ENCODE data around the gene DVL2.

DVL2 gene

GRCh38 chr17:7234083-7234951 lies at the start of gene DVL2:
Gene DVL2 (minus strand): TSS chr17:7234517. CDS start chr17:7234262, 255 bp downstream.
- H3K4me3 ChIP-seq (ENCODE audit: low read depth in 1 of 2, low read length in 2 of 2) = peak within 1 kb of the TSS; percentile 90 to 96

DNA sequence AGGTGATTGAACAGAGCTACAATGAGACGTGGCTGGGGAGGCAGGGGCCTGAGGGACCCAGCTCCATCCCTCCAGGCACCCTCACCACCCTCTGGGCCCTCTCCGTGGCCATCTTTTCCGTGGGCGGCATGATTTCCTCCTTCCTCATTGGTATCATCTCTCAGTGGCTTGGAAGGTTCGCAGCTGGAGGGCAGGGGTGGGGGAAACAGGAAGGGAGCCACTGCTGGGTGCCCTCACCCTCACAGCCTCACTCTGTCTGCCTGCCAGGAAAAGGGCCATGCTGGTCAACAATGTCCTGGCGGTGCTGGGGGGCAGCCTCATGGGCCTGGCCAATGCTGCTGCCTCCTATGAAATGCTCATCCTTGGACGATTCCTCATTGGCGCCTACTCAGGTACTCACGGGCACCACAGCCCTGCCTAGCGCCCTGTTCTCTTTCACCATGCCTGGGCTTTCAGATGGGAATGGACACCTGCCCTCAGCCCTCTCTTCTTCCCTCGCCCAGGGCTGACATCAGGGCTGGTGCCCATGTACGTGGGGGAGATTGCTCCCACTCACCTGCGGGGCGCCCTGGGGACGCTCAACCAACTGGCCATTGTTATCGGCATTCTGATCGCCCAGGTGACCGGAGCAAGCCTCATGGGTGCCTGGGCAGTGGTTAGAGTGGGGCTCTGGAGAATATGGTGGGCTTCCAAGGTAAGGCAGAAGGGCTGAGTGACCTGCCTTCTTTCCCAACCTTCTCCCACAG lies 49.3 kb upstream of the DVL2 start:
- no peak overlapping the region for H3K27ac ChIP-seq (ENCODE audit: low read depth, low read length)
- H3K27me3 ChIP-seq (ENCODE audit: control insufficient read depth in 1 of 2, insufficient read depth in 2 of 2, low read length in 2 of 2) = peaks cover 0 to 13% of the 10 kb centered on the region in 2 donors
- no peak overlapping the region for H3K9ac ChIP-seq (ENCODE audit: low read depth in 1 of 2, low read length in 2 of 2)
- peaks cover 21 to 35% of the 10 kb centered on the region in 2 donors for H3K4me1 ChIP-seq (ENCODE audit: control insufficient read depth in 1 of 2, insufficient read depth in 2 of 2, low read length in 2 of 2)
- H3K36me3 ChIP-seq (ENCODE audit: control insufficient read depth in 1 of 2, insufficient read depth in 2 of 2, low read length in 2 of 2) = no peaks in the 10 kb centered on the region
- no peak overlapping the region for H3K4me3 ChIP-seq (ENCODE audit: low read depth in 1 of 2, low read length in 2 of 2)
- H3K9me3 ChIP-seq (ENCODE audit: control insufficient read depth in 1 of 2, low read length in 2 of 2) = no peaks in the 10 kb centered on the region

More at GRCh38 chr17:7234083-7234951, at the start of gene DVL2:
- H3K27ac ChIP-seq (ENCODE audit: low read depth, low read length) = peak within 1 kb of the TSS; percentile 86
- peaks cover 14 to 32% of the 10 kb centered on the region in 2 donors for H3K36me3 ChIP-seq (ENCODE audit: control insufficient read depth in 1 of 2, insufficient read depth in 2 of 2, low read length in 2 of 2)
- H3K27me3 ChIP-seq (ENCODE audit: control insufficient read depth in 1 of 2, insufficient read depth in 2 of 2, low read length in 2 of 2) = no peaks in the 10 kb centered on the region
- peak within 1 kb of the TSS; percentile 64 to 92 for H3K9ac ChIP-seq (ENCODE audit: low read depth in 1 of 2, low read length in 2 of 2)
- H3K4me1 ChIP-seq (ENCODE audit: control insufficient read depth in 1 of 2, insufficient read depth in 2 of 2, low read length in 2 of 2) = peaks cover 39 to 45% of the 10 kb centered on the region in 2 donors
- H3K9me3 ChIP-seq (ENCODE audit: control insufficient read depth in 1 of 2, low read length in 2 of 2) = no peaks in the 10 kb centered on the region

GRCh38 chr17:7282752-7283321 lies 48.5 kb upstream of the DVL2 start:
- Histone ChIP-seq H3K27ac (ENCODE audit: low read depth, low read length) (no peak overlapping the region), H3K4me3 (ENCODE audit: low read depth in 1 of 2, low read length in 2 of 2) (peak overlapping the region in 1 of 2 donors; percentile 56), H3K9me3 (ENCODE audit: control insufficient read depth in 1 of 2, low read length in 2 of 2) (no peaks in the 10 kb centered on the region), H3K36me3 (ENCODE audit: control insufficient read depth in 1 of 2, insufficient read depth in 2 of 2, low read length in 2 of 2) (no peaks in the 10 kb centered on the region), H3K4me1 (ENCODE audit: control insufficient read depth in 1 of 2, insufficient read depth in 2 of 2, low read length in 2 of 2) (peaks cover 21 to 35% of the 10 kb centered on the region in 2 donors), H3K27me3 (ENCODE audit: control insufficient read depth in 1 of 2, insufficient read depth in 2 of 2, low read length in 2 of 2) (peaks cover 0 to 13% of the 10 kb centered on the region in 2 donors), H3K9ac (ENCODE audit: low read depth in 1 of 2, low read length in 2 of 2) (peak overlapping the region in 1 of 2 donors; percentile 26)

DNA sequence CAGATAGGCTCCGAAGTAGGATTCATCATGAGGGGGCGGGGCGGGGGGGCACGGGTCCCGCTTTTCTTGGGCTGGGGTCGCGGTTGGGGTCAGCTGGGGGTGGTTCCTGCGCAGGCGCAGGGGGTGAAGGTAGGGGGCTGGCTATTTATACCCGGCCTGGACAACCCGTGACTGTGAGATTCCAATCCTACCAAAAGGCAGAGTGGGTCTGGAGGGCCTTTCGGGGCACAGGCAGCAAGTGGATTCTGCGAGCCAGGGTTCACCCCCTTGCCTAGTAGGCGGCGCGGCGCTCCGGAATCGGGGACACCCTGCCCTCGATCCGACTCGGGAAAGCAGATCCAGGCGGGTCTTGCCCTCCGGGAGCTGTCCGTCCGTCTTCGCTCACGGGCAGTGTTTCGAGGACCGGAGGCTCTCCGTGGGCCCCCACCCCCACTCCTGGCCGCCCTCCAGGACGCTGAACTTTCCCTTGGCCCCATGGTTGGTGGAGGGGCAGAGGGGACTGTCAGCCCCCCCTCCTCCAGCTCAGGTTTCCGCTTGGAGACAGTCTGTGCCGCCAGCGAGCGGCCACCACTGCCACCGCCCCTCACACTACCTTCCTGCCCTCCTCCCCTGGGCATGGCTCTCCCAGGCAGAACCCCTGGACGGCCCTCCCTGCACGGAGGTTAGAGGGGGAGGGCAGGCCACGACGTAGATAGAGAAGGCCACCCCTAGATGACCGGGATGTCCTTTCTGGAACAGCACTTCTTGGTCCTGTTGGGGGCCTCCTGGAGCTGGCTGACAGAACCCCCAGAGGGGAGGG lies 47.8 kb upstream of the DVL2 start:
- Histone ChIP-seq H3K9ac (ENCODE audit: low read depth in 1 of 2, low read length in 2 of 2) (peak overlapping the region; percentile 26 to 48), H3K27me3 (ENCODE audit: control insufficient read depth in 1 of 2, insufficient read depth in 2 of 2, low read length in 2 of 2) (peaks cover 0 to 13% of the 10 kb centered on the region in 2 donors)

GRCh38 chr17:7281074-7281952 lies 47.0 kb upstream of the DVL2 start, which contains the start of gene SLC2A4:
Gene SLC2A4 (plus strand): TSS chr17:7281718. CDS start chr17:7281935, 217 bp downstream.
- H3K36me3 ChIP-seq (ENCODE audit: control insufficient read depth in 1 of 2, insufficient read depth in 2 of 2, low read length in 2 of 2) = no peaks in the 10 kb centered on the region
- H3K4me3 ChIP-seq (ENCODE audit: low read depth in 1 of 2, low read length in 2 of 2) = peak within 1 kb of the TSS; percentile 77 to 80
- H3K9me3 ChIP-seq (ENCODE audit: control insufficient read depth in 1 of 2, low read length in 2 of 2) = no peaks in the 10 kb centered on the region
- peak within 1 kb of the TSS; percentile 67 to 84 for H3K9ac ChIP-seq (ENCODE audit: low read depth in 1 of 2, low read length in 2 of 2)
- H3K27me3 ChIP-seq (ENCODE audit: control insufficient read depth in 1 of 2, insufficient read depth in 2 of 2, low read length in 2 of 2) = peaks cover 0 to 13% of the 10 kb centered on the region in 2 donors
- H3K27ac ChIP-seq (ENCODE audit: low read depth, low read length) = peak within 1 kb of the TSS; percentile 72
- peaks cover 21 to 35% of the 10 kb centered on the region in 2 donors for H3K4me1 ChIP-seq (ENCODE audit: control insufficient read depth in 1 of 2, insufficient read depth in 2 of 2, low read length in 2 of 2)

More for the DNA sequence above, 47.8 kb upstream of the DVL2 start:
- Histone ChIP-seq H3K36me3 (ENCODE audit: control insufficient read depth in 1 of 2, insufficient read depth in 2 of 2, low read length in 2 of 2) (no peaks in the 10 kb centered on the region), H3K4me3 (ENCODE audit: low read depth in 1 of 2, low read length in 2 of 2) (peak overlapping the region; percentile 56 to 77), H3K4me1 (ENCODE audit: control insufficient read depth in 1 of 2, insufficient read depth in 2 of 2, low read length in 2 of 2) (peaks cover 21 to 35% of the 10 kb centered on the region in 2 donors), H3K9me3 (ENCODE audit: control insufficient read depth in 1 of 2, low read length in 2 of 2) (no peaks in the 10 kb centered on the region), H3K27ac (ENCODE audit: low read depth, low read length) (no peak overlapping the region)

DNA sequence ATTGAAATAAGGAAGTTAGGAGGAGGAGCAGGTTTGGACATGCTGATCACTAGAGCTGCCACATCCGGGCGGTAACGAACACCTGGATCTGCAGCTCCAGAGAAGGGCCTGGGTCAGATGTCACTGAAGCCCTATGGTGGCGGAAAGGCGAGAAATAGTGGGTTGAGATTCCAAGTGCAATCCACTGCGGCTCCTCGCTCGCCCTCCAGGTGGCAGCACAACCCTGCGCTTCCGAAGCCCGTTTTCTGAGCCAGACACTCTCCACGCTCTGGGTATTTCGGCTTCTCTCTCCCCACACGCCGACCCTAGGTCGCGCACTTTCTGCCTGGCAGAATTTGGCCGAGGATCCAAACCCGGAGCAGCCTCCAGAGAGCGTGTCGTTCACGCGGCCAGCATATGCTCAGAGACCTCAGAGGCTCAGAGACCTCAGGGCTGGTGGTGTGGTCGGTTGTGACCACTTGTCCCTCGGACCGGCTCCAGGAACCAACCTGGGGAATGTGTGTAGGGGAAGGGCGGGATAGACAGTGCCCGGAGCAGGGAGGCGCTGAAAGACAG lies 46.3 kb upstream of the DVL2 start:
- Histone ChIP-seq H3K36me3 (ENCODE audit: control insufficient read depth in 1 of 2, insufficient read depth in 2 of 2, low read length in 2 of 2) (no peaks in the 10 kb centered on the region), H3K4me1 (ENCODE audit: control insufficient read depth in 1 of 2, insufficient read depth in 2 of 2, low read length in 2 of 2) (peaks cover 21 to 35% of the 10 kb centered on the region in 2 donors), H3K9me3 (ENCODE audit: control insufficient read depth in 1 of 2, low read length in 2 of 2) (no peaks in the 10 kb centered on the region), H3K9ac (ENCODE audit: low read depth in 1 of 2, low read length in 2 of 2) (peak overlapping the region; percentile 67 to 84), H3K27ac (ENCODE audit: low read depth, low read length) (peak overlapping the region; percentile 72), H3K27me3 (ENCODE audit: control insufficient read depth in 1 of 2, insufficient read depth in 2 of 2, low read length in 2 of 2) (peaks cover 0 to 13% of the 10 kb centered on the region in 2 donors), H3K4me3 (ENCODE audit: low read depth in 1 of 2, low read length in 2 of 2) (peak overlapping the region; percentile 77 to 80)

- Histone ChIP-seq H3K4me3 (ENCODE audit: low read depth in 1 of 2, low read length in 2 of 2) (peak overlapping the region in 1 of 2 donors; percentile 80), H3K4me1 (ENCODE audit: control insufficient read depth in 1 of 2, insufficient read depth in 2 of 2, low read length in 2 of 2) (peaks cover 21 to 35% of the 10 kb centered on the region in 2 donors), H3K36me3 (ENCODE audit: control insufficient read depth in 1 of 2, insufficient read depth in 2 of 2, low read length in 2 of 2) (no peaks in the 10 kb centered on the region), H3K27me3 (ENCODE audit: control insufficient read depth in 1 of 2, insufficient read depth in 2 of 2, low read length in 2 of 2) (peaks cover 0 to 13% of the 10 kb centered on the region in 2 donors), H3K9me3 (ENCODE audit: control insufficient read depth in 1 of 2, low read length in 2 of 2) (no peaks in the 10 kb centered on the region), H3K9ac (ENCODE audit: low read depth in 1 of 2, low read length in 2 of 2) (no peak overlapping the region), H3K27ac (ENCODE audit: low read depth, low read length) (no peak overlapping the region)
Observed at GRCh38 chr17:7279448-7279847, 45.1 kb upstream of the DVL2 start.

DNA sequence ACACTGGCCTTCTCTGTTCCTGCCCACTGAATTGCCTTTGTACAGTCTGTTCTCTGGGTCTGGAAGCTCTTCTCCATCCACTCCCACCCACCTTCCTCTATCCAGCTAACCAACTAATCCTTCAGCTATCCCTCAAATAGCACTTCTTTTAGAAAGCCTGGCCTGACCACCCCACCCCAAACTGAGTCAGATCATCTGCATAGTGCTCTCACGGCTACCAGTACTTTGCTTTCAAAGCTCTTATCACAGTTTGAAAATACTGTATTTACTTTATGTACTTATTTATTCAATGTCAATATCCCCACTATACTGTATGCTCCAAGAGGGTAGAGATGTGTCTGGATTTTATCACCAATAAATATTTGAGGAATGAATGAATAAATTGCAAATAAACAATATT lies 32.5 kb upstream of the DVL2 start:
- H3K27ac ChIP-seq (ENCODE audit: low read depth, low read length) = no peak overlapping the region
- H3K36me3 ChIP-seq (ENCODE audit: control insufficient read depth in 1 of 2, insufficient read depth in 2 of 2, low read length in 2 of 2) = no peaks in the 10 kb centered on the region
- H3K4me3 ChIP-seq (ENCODE audit: low read depth in 1 of 2, low read length in 2 of 2) = no peak overlapping the region
- H3K9me3 ChIP-seq (ENCODE audit: control insufficient read depth in 1 of 2, low read length in 2 of 2) = no peaks in the 10 kb centered on the region
- peaks cover 0 to 14% of the 10 kb centered on the region in 2 donors for H3K4me1 ChIP-seq (ENCODE audit: control insufficient read depth in 1 of 2, insufficient read depth in 2 of 2, low read length in 2 of 2)
- H3K9ac ChIP-seq (ENCODE audit: low read depth in 1 of 2, low read length in 2 of 2) = no peak overlapping the region
- H3K27me3 ChIP-seq (ENCODE audit: control insufficient read depth in 1 of 2, insufficient read depth in 2 of 2, low read length in 2 of 2) = peaks cover 0 to 12% of the 10 kb centered on the region in 2 donors
